HEK293 (cell line): ENCODE data around the gene SPACA4.

Experiments used
- CTCF ChIA-PET: fragments of 350-600 bp; formaldehyde crosslinking; extraction: SDS; loops from one replicate; lab custom pipeline; 2021; ENCODE audit warnings: antibody characterized with exemption; lab: Yijun Ruan, JAX
- POLR2A ChIA-PET: fragments of 300-600 bp; formaldehyde crosslinking; extraction: SDS; loops from one replicate; lab custom pipeline; 2020; ENCODE audit warnings: antibody characterized with exemption, inconsistent platforms; lab: Yijun Ruan, JAX
- H3K27ac ChIP-seq: fragments of 200-500 bp; sonication (Bioruptor generic); 2 replicates; pipeline ENCODE4 v1.5.1; 2014; ENCODE audit warnings: low read depth, low read length, control low read depth, inconsistent platforms; ENCODE audit errors: extremely low read depth
- H3K36me3 ChIP-seq, 2 experiments: fragments of 200-500 bp in 1 of 2; sonication (Bioruptor generic) in 1 of 2; 1 replicate in 1 of 2; 2 replicates in 1 of 2; pipeline ENCODE4 v1.5.1; 2014 to 2017; ENCODE audit warnings: inconsistent platforms in 2 of 2, low read length in 2 of 2; ENCODE audit not compliant: control insufficient read depth in 2 of 2, insufficient read depth in 1 of 2
- H3K4me1 ChIP-seq: fragments of 200-500 bp; sonication (Bioruptor generic); 2 replicates; pipeline ENCODE4 v1.5.1; 2014; ENCODE audit warnings: mild to moderate bottlenecking, low read length, inconsistent platforms; ENCODE audit not compliant: control insufficient read depth, insufficient read depth
- H3K4me3 ChIP-seq: 2 replicates; pipeline ENCODE4 v1.5.1; 2011; ENCODE audit warnings: low read depth, mild to moderate bottlenecking, control low read depth, low read length, moderate library complexity
- H3K9me3 ChIP-seq: fragments of 200-500 bp; sonication (Bioruptor generic); 2 replicates; pipeline ENCODE4 v1.5.1; 2014; ENCODE audit warnings: low read depth, low read length, inconsistent platforms; ENCODE audit not compliant: control insufficient read depth, insufficient read depth
- FEZF1 ChIP-seq: fragments of 450-650 bp; formaldehyde crosslinking; IDR thresholded peaks from 2 replicates; pipeline ENCODE4 v1.5.1; 2016; ENCODE audit warnings: missing biosample characterization, missing genetic modification characterization
- GFI1B ChIP-seq: fragments of 450-650 bp; formaldehyde crosslinking; IDR thresholded peaks from 2 replicates; pipeline ENCODE4 v1.5.1; 2016; ENCODE audit warnings: missing biosample characterization, missing genetic modification characterization
- GLIS1 ChIP-seq: fragments of 450-650 bp; formaldehyde crosslinking; IDR thresholded peaks from 2 replicates; pipeline ENCODE4 v1.5.1; 2016; ENCODE audit warnings: missing biosample characterization, missing genetic modification characterization
- GLIS2 ChIP-seq: fragments of 450-650 bp; formaldehyde crosslinking; IDR thresholded peaks from 2 replicates; pipeline ENCODE4 v1.5.1; 2016; ENCODE audit warnings: missing biosample characterization, missing genetic modification characterization
- HOXD13 ChIP-seq: sonication (generic); formaldehyde crosslinking; IDR thresholded peaks from 2 replicates; pipeline ENCODE4 v1.8.0; 2022; ENCODE audit warnings: missing genetic modification reagents, borderline replicate concordance
- KLF8 ChIP-seq: fragments of 450-650 bp; formaldehyde crosslinking; IDR thresholded peaks from 2 replicates; pipeline ENCODE4 v1.5.1; 2016; ENCODE audit warnings: missing biosample characterization, missing genetic modification characterization
- OSR2 ChIP-seq: fragments of 450-650 bp; formaldehyde crosslinking; IDR thresholded peaks from 2 replicates; pipeline ENCODE4 v1.5.1; 2016; ENCODE audit warnings: missing biosample characterization, missing genetic modification characterization
- SP7 ChIP-seq: fragments of 450-650 bp; formaldehyde crosslinking; IDR thresholded peaks from 2 replicates; pipeline ENCODE4 v1.5.1; 2016; ENCODE audit warnings: missing biosample characterization, missing genetic modification characterization
- ZBTB17 ChIP-seq: fragments of 450-650 bp; formaldehyde crosslinking; IDR thresholded peaks from 2 replicates; pipeline ENCODE4 v1.5.1; 2016; ENCODE audit warnings: missing biosample characterization, missing genetic modification characterization
- ZNF248 ChIP-seq: fragments of 450-650 bp; formaldehyde crosslinking; IDR thresholded peaks from 2 replicates; pipeline ENCODE4 v1.5.1; 2017; ENCODE audit warnings: missing biosample characterization, missing genetic modification characterization
- ZNF335 ChIP-seq: fragments of 450-650 bp; formaldehyde crosslinking; conservative IDR thresholded peaks from 2 replicates; pipeline ENCODE4 v1.5.1; 2016; ENCODE audit warnings: missing biosample characterization, missing genetic modification characterization
- ZNF600 ChIP-seq: fragments of 450-650 bp; formaldehyde crosslinking; IDR thresholded peaks from 2 replicates; pipeline ENCODE4 v1.5.1; 2016; ENCODE audit warnings: missing biosample characterization, missing genetic modification characterization
- ZNF747 ChIP-seq: fragments of 450-650 bp; formaldehyde crosslinking; IDR thresholded peaks from 2 replicates; pipeline ENCODE4 v1.5.1; 2016; ENCODE audit warnings: missing biosample characterization, missing genetic modification characterization
- ZNF843 ChIP-seq: fragments of 450-650 bp; formaldehyde crosslinking; IDR thresholded peaks from 2 replicates; pipeline ENCODE4 v1.5.1; 2016; ENCODE audit warnings: missing biosample characterization, missing genetic modification characterization
- ZXDB ChIP-seq: fragments of 450-650 bp; formaldehyde crosslinking; IDR thresholded peaks from 2 replicates; pipeline ENCODE4 v1.5.1; 2016; ENCODE audit warnings: missing biosample characterization, missing genetic modification characterization
- TF ChIP-seq, protein P1 (sequence below): fragments of 450-650 bp; IDR thresholded peaks from 2 replicates; pipeline ENCODE4 v1.5.1; 2018; ENCODE audit warnings: missing biosample characterization, mild to moderate bottlenecking, missing genetic modification characterization
- TF ChIP-seq, protein P2 (sequence below): fragments of 450-650 bp; formaldehyde crosslinking; IDR thresholded peaks from 2 replicates; pipeline ENCODE4 v1.5.1; 2016; ENCODE audit warnings: missing biosample characterization, missing genetic modification characterization, borderline replicate concordance
- TF ChIP-seq, protein P3 (sequence below): fragments of 450-650 bp; formaldehyde crosslinking; IDR thresholded peaks from 2 replicates; pipeline ENCODE4 v1.5.1; 2016; ENCODE audit warnings: missing biosample characterization, missing genetic modification characterization
- TF ChIP-seq, protein P4 (sequence below): fragments of 450-650 bp; formaldehyde crosslinking; IDR thresholded peaks from 2 replicates; pipeline ENCODE4 v1.5.1; 2016; ENCODE audit warnings: missing biosample characterization, missing genetic modification characterization

The SPACA4 gene

DNA sequence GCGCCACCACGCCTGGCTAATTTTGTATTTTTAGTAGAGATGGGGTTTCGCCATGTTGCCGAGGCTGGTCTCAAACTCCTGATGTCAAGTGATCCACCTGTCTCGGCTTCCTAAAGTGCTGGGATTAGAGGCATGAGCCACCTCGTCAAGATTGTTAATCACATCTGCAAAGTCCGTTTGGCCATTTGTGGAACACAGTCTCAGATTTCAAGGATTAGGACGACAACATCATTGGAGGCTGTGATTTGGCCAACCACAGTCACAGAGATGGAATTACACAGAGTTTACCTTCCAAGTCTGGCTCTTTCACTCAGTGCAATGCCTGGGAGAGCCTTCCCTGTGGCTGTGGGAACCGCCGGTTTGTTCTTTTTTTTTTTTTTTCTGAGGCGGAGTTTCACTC is 36.7 kb upstream of the SPACA4 start:
- H3K9me3 ChIP-seq, result no peaks in the 10 kb centered on the region
- H3K27ac ChIP-seq, result no peak overlapping the region
- ChIA-PET CTCF (interaction anchor here (1.1 kb wide), 1 partner anchor 19 kb away, joined by 3 read pairs; no protein-coding TSS in a partner anchor), POLR2A (interaction anchor here (0.7 kb wide), 1 partner anchor 39 kb away, joined by 3 read pairs; no protein-coding TSS in a partner anchor)
- peaks cover 11% of the 10 kb centered on the region for H3K4me1 ChIP-seq
- no peak overlapping the region for H3K4me3 ChIP-seq
- no peaks in the 10 kb centered on the region for H3K36me3 ChIP-seq
- TF ChIP-seq GLIS1 (tag by site-specific recombination), result peak; percentile 61
- TF ChIP-seq ZNF335 (tag by site-specific recombination), result 0 out of 2 replicates have a peak, but pooled peaks have one; percentile 18
- TF ChIP-seq, protein P1, sequence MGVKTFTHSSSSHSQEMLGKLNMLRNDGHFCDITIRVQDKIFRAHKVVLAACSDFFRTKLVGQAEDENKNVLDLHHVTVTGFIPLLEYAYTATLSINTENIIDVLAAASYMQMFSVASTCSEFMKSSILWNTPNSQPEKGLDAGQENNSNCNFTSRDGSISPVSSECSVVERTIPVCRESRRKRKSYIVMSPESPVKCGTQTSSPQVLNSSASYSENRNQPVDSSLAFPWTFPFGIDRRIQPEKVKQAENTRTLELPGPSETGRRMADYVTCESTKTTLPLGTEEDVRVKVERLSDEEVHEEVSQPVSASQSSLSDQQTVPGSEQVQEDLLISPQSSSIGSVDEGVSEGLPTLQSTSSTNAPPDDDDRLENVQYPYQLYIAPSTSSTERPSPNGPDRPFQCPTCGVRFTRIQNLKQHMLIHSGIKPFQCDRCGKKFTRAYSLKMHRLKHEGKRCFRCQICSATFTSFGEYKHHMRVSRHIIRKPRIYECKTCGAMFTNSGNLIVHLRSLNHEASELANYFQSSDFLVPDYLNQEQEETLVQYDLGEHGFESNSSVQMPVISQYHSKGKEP (tag by site-specific recombination), result 0 out of 2 replicates have a peak, but pooled peaks have one; percentile 16
- peak; percentile 80 for TF ChIP-seq SP7 (tag by site-specific recombination)
- peak; percentile 43; the same call in 1 of the 2 replicates for TF ChIP-seq OSR2 (tag by site-specific recombination)
- peak; percentile 91 for TF ChIP-seq GFI1B
- TF ChIP-seq, protein P2, sequence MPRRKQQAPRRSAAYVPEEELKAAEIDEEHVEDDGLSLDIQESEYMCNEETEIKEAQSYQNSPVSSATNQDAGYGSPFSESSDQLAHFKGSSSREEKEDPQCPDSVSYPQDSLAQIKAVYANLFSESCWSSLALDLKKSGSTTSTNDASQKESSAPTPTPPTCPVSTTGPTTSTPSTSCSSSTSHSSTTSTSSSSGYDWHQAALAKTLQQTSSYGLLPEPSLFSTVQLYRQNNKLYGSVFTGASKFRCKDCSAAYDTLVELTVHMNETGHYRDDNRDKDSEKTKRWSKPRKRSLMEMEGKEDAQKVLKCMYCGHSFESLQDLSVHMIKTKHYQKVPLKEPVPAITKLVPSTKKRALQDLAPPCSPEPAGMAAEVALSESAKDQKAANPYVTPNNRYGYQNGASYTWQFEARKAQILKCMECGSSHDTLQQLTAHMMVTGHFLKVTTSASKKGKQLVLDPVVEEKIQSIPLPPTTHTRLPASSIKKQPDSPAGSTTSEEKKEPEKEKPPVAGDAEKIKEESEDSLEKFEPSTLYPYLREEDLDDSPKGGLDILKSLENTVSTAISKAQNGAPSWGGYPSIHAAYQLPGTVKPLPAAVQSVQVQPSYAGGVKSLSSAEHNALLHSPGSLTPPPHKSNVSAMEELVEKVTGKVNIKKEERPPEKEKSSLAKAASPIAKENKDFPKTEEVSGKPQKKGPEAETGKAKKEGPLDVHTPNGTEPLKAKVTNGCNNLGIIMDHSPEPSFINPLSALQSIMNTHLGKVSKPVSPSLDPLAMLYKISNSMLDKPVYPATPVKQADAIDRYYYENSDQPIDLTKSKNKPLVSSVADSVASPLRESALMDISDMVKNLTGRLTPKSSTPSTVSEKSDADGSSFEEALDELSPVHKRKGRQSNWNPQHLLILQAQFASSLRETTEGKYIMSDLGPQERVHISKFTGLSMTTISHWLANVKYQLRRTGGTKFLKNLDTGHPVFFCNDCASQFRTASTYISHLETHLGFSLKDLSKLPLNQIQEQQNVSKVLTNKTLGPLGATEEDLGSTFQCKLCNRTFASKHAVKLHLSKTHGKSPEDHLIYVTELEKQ (tag by site-specific recombination), result peak; percentile 24; the same call in 1 of the 2 replicates
- no peak for TF ChIP-seq ZNF248 (tag by site-specific recombination)
- TF ChIP-seq GLIS2 (tag by site-specific recombination), result no peak
- peak; percentile 97 for TF ChIP-seq FEZF1 (tag by site-specific recombination)
- peak; percentile 43; the same call in 1 of the 2 replicates for TF ChIP-seq ZNF600
- TF ChIP-seq ZNF747 (tag by site-specific recombination), result no peak
- TF ChIP-seq, protein P3, sequence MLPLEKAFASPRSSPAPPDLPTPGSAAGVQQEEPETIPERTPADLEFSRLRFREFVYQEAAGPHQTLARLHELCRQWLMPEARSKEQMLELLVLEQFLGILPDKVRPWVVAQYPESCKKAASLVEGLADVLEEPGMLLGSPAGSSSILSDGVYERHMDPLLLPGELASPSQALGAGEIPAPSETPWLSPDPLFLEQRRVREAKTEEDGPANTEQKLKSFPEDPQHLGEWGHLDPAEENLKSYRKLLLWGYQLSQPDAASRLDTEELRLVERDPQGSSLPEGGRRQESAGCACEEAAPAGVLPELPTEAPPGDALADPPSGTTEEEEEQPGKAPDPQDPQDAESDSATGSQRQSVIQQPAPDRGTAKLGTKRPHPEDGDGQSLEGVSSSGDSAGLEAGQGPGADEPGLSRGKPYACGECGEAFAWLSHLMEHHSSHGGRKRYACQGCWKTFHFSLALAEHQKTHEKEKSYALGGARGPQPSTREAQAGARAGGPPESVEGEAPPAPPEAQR (tag by site-specific recombination), result no peak
- 0 out of 2 replicates have a peak, but pooled peaks have one; percentile 21 for TF ChIP-seq ZNF843 (tag by site-specific recombination)
- peak; percentile 81 for TF ChIP-seq ZBTB17 (tag by site-specific recombination)
- 0 out of 2 replicates have a peak, but pooled peaks have one; percentile 43 for TF ChIP-seq ZXDB (tag by site-specific recombination)
- TF ChIP-seq, protein P4, sequence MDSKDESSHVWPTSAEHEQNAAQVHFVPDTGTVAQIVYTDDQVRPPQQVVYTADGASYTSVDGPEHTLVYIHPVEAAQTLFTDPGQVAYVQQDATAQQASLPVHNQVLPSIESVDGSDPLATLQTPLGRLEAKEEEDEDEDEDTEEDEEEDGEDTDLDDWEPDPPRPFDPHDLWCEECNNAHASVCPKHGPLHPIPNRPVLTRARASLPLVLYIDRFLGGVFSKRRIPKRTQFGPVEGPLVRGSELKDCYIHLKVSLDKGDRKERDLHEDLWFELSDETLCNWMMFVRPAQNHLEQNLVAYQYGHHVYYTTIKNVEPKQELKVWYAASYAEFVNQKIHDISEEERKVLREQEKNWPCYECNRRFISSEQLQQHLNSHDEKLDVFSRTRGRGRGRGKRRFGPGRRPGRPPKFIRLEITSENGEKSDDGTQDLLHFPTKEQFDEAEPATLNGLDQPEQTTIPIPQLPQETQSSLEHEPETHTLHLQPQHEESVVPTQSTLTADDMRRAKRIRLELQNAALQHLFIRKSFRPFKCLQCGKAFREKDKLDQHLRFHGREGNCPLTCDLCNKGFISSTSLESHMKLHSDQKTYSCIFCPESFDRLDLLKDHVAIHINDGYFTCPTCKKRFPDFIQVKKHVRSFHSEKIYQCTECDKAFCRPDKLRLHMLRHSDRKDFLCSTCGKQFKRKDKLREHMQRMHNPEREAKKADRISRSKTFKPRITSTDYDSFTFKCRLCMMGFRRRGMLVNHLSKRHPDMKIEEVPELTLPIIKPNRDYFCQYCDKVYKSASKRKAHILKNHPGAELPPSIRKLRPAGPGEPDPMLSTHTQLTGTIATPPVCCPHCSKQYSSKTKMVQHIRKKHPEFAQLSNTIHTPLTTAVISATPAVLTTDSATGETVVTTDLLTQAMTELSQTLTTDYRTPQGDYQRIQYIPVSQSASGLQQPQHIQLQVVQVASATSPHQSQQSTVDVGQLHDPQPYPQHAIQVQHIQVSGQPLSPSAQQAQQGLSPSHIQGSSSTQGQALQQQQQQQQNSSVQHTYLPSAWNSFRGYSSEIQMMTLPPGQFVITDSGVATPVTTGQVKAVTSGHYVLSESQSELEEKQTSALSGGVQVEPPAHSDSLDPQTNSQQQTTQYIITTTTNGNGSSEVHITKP, result peak; percentile 59
- 0 out of 2 replicates have a peak, but pooled peaks have one; percentile 57 for TF ChIP-seq KLF8 (tag by site-specific recombination)
- no peak for TF ChIP-seq HOXD13 (CRISPR knock-in tag)
